HCT116 (cell line): ENCODE measurements around the gene ARFGAP3. TPM values are rescaled to one million over a fixed set of nuclear protein-coding genes. Genes with fewer than 3 reads are reported as not detected.

Experiments
- ATAC-seq: fragments of 200-7000 bp; cut with Tn5 transposase; 2 replicates; pipeline ENCODE4 v1.9.1; 2020; ENCODE audit warnings: mild to moderate bottlenecking, moderate library complexity
- BruUV-seq: library from RNA; stranded (reverse); fragments of 400-500 nt; replicated peaks from 2 replicates; lab custom pipeline; 2021; lab: Mats Ljungman, UMichigan
- CTCF ChIA-PET: fragments of 300-600 bp; sonication (Branson Sonifier 250); formaldehyde crosslinking; loops from one replicate; lab custom pipeline; 2021; ENCODE audit warnings: antibody characterized with exemption; lab: Charles Lee
- POLR2A ChIA-PET: fragments of 300-600, 350-600 bp; sonication (Branson Sonifier 250); formaldehyde crosslinking; loops from one replicate; lab custom pipeline; 2021; ENCODE audit warnings: antibody characterized with exemption; lab: Charles Lee
- RAD21 ChIA-PET, 2 experiments: fragments of 300-600 bp; sonication (Branson Sonifier 250); formaldehyde crosslinking; loops; one replicate each; lab custom pipeline; 2023; ENCODE audit warnings: low total read pairs in 2 of 2; ENCODE audit not compliant: uncharacterized antibody in 2 of 2, unreplicated experiment in 2 of 2, low non-redundant PET in 1 of 2; lab: Charles Lee
- DNase-seq: peaks from one replicate; pipeline ENCODE4 v3.0.0-alpha.2; 2010; ENCODE audit warnings: low read depth, low spot score
- H2AFZ ChIP-seq: fragments of 200-600 bp; shearing (Covaris generic), sonication (generic); 2 replicates; pipeline ENCODE4 v1.6.1; 2017; ENCODE audit warnings: low read depth, mixed run types, mixed read lengths, antibody characterized with exemption, low read length; ENCODE audit not compliant: poor library complexity, severe bottlenecking
- H3K27ac ChIP-seq: 2 replicates; pipeline ENCODE4 v1.5.1; 2012; ENCODE audit warnings: low read depth, low read length
- H3K27me3 ChIP-seq: fragments of 200-600 bp; sonication (generic); 2 replicates; pipeline ENCODE4 v1.6.1; 2016; ENCODE audit warnings: mixed run types, low read length, mixed read lengths; ENCODE audit not compliant: insufficient read depth
- H3K36me3 ChIP-seq, 2 experiments: fragments of 200-500 bp in 1 of 2; fragments of 200-600 bp in 1 of 2; sonication (Bioruptor generic) in 1 of 2; sonication (generic) in 1 of 2; 2 replicates each; pipeline versions ENCODE4 v1.5.1 to v1.6.1; 2014 to 2016; ENCODE audit warnings: low read length in 2 of 2, inconsistent platforms in 1 of 2, mixed read lengths in 1 of 2, mixed run types in 1 of 2; ENCODE audit not compliant: insufficient read depth in 2 of 2, control insufficient read depth in 1 of 2
- H3K4me1 ChIP-seq, 2 experiments: fragments of 200-600 bp in 1 of 2; sonication (generic) in 1 of 2; 2 replicates each; pipeline versions ENCODE4 v1.5.1 to v1.6.1; 2012 to 2017; ENCODE audit warnings: low read length in 2 of 2, inconsistent platforms in 1 of 2, mild to moderate bottlenecking in 1 of 2, mixed read lengths in 1 of 2, mixed run types in 1 of 2, moderate library complexity in 1 of 2; ENCODE audit not compliant: insufficient read depth in 2 of 2, control insufficient read depth in 1 of 2
- H3K4me2 ChIP-seq: fragments of 200-600 bp; sonication (generic); 2 replicates; pipeline ENCODE4 v1.6.1; 2017; ENCODE audit warnings: mixed run types, low read length, mixed read lengths
- H3K4me3 ChIP-seq, 2 experiments: fragments of 200-600 bp in 1 of 2; sonication (generic) in 1 of 2; replicated peaks in 1 of 2; 2 replicates each; pipeline ENCODE4 v1.5.1; 2011 to 2016; ENCODE audit warnings: low read length in 2 of 2, control low read depth in 1 of 2, low read depth in 1 of 2, mild to moderate bottlenecking in 1 of 2, mixed read lengths in 1 of 2, mixed run types in 1 of 2
- H3K79me2 ChIP-seq: fragments of 200-600 bp; sonication (generic); 2 replicates; pipeline ENCODE4 v1.6.1; 2017; ENCODE audit warnings: mild to moderate bottlenecking, mixed run types, low read length, moderate library complexity, mixed read lengths; ENCODE audit not compliant: insufficient read depth
- H3K9ac ChIP-seq: fragments of 200-600 bp; sonication (generic); 2 replicates; pipeline ENCODE4 v1.6.1; 2016; ENCODE audit warnings: low read length, mixed read lengths
- H3K9me2 ChIP-seq: fragments of 200-600 bp; sonication (generic), shearing (Covaris generic); 2 replicates; pipeline ENCODE4 v1.6.1; 2017; ENCODE audit warnings: mixed run types, mild to moderate bottlenecking, moderate library complexity; ENCODE audit not compliant: insufficient read depth
- H3K9me3 ChIP-seq, 2 experiments: fragments of 200-500 bp in 1 of 2; fragments of 200-600 bp in 1 of 2; sonication (Bioruptor generic) in 1 of 2; sonication (generic) in 1 of 2; 2 replicates each; pipeline ENCODE4 v1.6.1; 2014 to 2017; ENCODE audit warnings: low read length in 2 of 2, mixed read lengths in 2 of 2, inconsistent platforms in 1 of 2, low read depth in 1 of 2, mild to moderate bottlenecking in 1 of 2, mixed run types in 1 of 2, moderate library complexity in 1 of 2; ENCODE audit not compliant: control insufficient read depth in 1 of 2, insufficient read depth in 1 of 2
- H4K20me1 ChIP-seq: fragments of 200-600 bp; sonication (generic), shearing (Covaris generic); 2 replicates; pipeline ENCODE4 v1.6.1; 2017; ENCODE audit warnings: mixed run types, mild to moderate bottlenecking, moderate library complexity; ENCODE audit not compliant: insufficient read depth
- EGR1 ChIP-seq: IDR thresholded peaks from 2 replicates; pipeline ENCODE4 v1.6.1; 2012; ENCODE audit warnings: low read depth
- EZH2phosphoT487 ChIP-seq: fragments of 200-600 bp; IDR thresholded peaks from 2 replicates; pipeline ENCODE4 v1.6.1; 2018; ENCODE audit warnings: antibody characterized with exemption, borderline replicate concordance
- JUND ChIP-seq: IDR thresholded peaks from 2 replicates; pipeline ENCODE4 v1.6.1; 2012
- POLR2A ChIP-seq: IDR thresholded peaks from 2 replicates; pipeline ENCODE4 v1.7.0; 2011; ENCODE audit warnings: borderline replicate concordance; ENCODE audit not compliant: insufficient read depth, insufficient read length; ENCODE audit errors: extremely low read depth
- RAD21 ChIP-seq: IDR thresholded peaks from 2 replicates; pipeline ENCODE4 v1.6.1; 2012; ENCODE audit warnings: low read depth, mild to moderate bottlenecking
- SIN3A ChIP-seq: IDR thresholded peaks from 2 replicates; pipeline ENCODE4 v1.6.1; 2012; ENCODE audit warnings: low read depth
- SRF ChIP-seq: IDR thresholded peaks from 2 replicates; pipeline ENCODE4 v1.6.1; 2012; ENCODE audit warnings: low read depth
- TCF7L2 ChIP-seq: IDR thresholded peaks from 2 replicates; pipeline ENCODE4 v1.7.0; 2011; ENCODE audit warnings: borderline replicate concordance, inconsistent platforms; ENCODE audit not compliant: insufficient read depth, insufficient read length; ENCODE audit errors: extremely low read depth
- YY1 ChIP-seq: IDR thresholded peaks from 2 replicates; pipeline ENCODE4 v1.6.1; 2011; ENCODE audit warnings: low read length, low read depth, moderate library complexity, mild to moderate bottlenecking; ENCODE audit not compliant: insufficient replicate concordance; ENCODE audit errors: extremely low read depth
- ZFX ChIP-seq: fragments of 450-650 bp; IDR thresholded peaks from 2 replicates; pipeline ENCODE4 v1.6.1; 2017
- intact Hi-C: fragments of 100-400 bp; cut with micrococcal nuclease; formaldehyde crosslinking; loops from 2 replicates; pipeline ENCODE4 v1.10.0; 2022
- total RNA-seq: library from RNA; stranded (reverse); gene quantifications from one replicate; pipeline ENCODE4 v1.2.1, GENCODE V29; 2021; ENCODE audit not compliant: unreplicated experiment
- TF ChIP-seq, protein P1 (sequence below), 3 experiments: fragments of 200-600 bp in 1 of 3; sonication (generic) in 1 of 3; IDR thresholded peaks in 2 of 3; conservative IDR thresholded peaks in 1 of 3; 2 replicates each; pipeline ENCODE4 v1.5.1; 2012 to 2017; ENCODE audit warnings: low read depth in 2 of 3, low read length in 2 of 3, antibody characterized with exemption in 1 of 3, borderline replicate concordance in 1 of 3, control low read depth in 1 of 3, mild to moderate bottlenecking in 1 of 3, mixed read lengths in 1 of 3, mixed run types in 1 of 3, moderate library complexity in 1 of 3; ENCODE audit not compliant: insufficient read depth in 1 of 3
- TF ChIP-seq, protein P2 (sequence below): IDR thresholded peaks from 2 replicates; pipeline ENCODE4 v1.6.1; 2012
- TF ChIP-seq, protein P3 (sequence below): IDR thresholded peaks from 2 replicates; pipeline ENCODE4 v1.6.1; 2011; ENCODE audit warnings: mild to moderate bottlenecking, low read length, moderate library complexity; ENCODE audit not compliant: insufficient replicate concordance; ENCODE audit errors: extremely low read depth

ARFGAP3 gene
- total RNA-seq, 1 experiment from 2014 or later, result 15.4 TPM

DNA sequence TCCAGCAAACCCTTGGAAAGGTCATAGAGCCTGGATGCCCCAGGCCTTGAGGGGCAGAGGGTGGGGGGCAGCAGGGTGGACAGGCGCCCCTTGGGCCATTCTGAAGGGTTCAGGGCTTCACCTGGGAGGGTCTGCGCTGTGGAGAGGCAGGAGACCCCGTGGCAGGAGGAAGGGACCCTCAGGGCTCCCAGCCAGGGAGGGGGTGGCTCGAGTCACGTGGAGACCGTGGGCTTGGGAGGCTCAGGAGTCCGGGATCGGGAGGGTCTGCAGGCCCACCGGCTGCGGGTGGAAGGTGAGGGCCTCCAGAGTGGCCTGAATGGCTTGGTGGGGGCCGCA, 87.9 kb downstream of the ARFGAP3 start (continued):
- TF ChIP-seq TCF7L2 (no peak), EZH2phosphoT487 (no peak), JUND (no peak), RAD21 (no peak)
- TF ChIP-seq, protein P1, sequence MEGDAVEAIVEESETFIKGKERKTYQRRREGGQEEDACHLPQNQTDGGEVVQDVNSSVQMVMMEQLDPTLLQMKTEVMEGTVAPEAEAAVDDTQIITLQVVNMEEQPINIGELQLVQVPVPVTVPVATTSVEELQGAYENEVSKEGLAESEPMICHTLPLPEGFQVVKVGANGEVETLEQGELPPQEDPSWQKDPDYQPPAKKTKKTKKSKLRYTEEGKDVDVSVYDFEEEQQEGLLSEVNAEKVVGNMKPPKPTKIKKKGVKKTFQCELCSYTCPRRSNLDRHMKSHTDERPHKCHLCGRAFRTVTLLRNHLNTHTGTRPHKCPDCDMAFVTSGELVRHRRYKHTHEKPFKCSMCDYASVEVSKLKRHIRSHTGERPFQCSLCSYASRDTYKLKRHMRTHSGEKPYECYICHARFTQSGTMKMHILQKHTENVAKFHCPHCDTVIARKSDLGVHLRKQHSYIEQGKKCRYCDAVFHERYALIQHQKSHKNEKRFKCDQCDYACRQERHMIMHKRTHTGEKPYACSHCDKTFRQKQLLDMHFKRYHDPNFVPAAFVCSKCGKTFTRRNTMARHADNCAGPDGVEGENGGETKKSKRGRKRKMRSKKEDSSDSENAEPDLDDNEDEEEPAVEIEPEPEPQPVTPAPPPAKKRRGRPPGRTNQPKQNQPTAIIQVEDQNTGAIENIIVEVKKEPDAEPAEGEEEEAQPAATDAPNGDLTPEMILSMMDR (IDR thresholded peaks at IDR 0.05 in 2 of 3, conservative IDR thresholded peaks at IDR 0.05 in 1 of 3; ENCODE audit: borderline replicate concordance in 1 of 3, insufficient read depth in 1 of 3, low read depth in 2 of 3, low read length in 2 of 3), result no peak

DNA sequence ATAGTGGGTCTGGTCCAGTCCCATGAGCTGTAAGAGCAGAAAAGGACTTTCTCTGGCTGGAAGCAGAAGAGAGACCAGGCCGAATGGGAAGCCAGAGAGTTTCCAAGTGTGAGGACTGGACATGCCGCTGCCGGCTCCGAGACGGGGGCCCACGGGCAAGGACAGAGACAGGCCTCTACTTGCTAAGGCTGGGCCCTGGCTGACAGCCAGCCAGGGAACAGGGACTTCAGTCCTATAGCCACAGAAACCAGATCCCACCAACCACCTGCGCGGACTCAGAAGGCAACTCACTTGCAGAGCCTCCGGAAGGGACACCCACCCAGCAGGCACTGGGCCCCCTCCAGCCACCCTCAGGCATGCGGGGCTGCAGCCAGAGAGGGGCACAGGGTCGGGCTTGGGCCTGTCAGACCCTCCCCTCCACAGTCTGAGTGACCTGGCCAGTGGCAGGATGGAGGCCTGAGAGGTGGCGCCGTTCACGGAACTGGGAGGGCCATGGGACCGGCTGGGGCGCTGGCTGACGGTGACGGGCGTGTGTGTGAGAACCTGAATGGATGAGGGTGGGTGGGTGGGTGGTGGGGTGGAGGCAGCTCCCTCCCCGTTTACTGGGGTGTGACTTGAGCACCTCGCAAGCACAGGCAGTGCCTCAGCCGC, 88.6 kb downstream of the ARFGAP3 start:
- ATAC-seq (no peak), DNase-seq (no peak)
- Histone ChIP-seq H3K27ac (no peak overlapping the region), H3K9me3 (no peaks in the 10 kb centered on the region), H3K4me3 (no peak overlapping the region), H3K4me2 (no peak overlapping the region), H3K9me2 (no peaks in the 10 kb centered on the region), H4K20me1 (no peaks in the 10 kb centered on the region), H3K27me3 (no peaks in the 10 kb centered on the region), H3K4me1 (peaks cover 13 to 18% of the 10 kb centered on the region in 2 experiments), H3K79me2 (no peaks in the 10 kb centered on the region), H3K36me3 (no peaks in the 10 kb centered on the region), H3K9ac (no peak overlapping the region), H2AFZ (no peak overlapping the region)
- TF ChIP-seq SRF (no peak), POLR2A (no peak), SIN3A (no peak), EGR1 (no peak), ZFX (no peak), YY1 (no peak)
- TF ChIP-seq, protein P2, sequence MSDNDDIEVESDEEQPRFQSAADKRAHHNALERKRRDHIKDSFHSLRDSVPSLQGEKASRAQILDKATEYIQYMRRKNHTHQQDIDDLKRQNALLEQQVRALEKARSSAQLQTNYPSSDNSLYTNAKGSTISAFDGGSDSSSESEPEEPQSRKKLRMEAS, result no peak
- TF ChIP-seq, protein P3, sequence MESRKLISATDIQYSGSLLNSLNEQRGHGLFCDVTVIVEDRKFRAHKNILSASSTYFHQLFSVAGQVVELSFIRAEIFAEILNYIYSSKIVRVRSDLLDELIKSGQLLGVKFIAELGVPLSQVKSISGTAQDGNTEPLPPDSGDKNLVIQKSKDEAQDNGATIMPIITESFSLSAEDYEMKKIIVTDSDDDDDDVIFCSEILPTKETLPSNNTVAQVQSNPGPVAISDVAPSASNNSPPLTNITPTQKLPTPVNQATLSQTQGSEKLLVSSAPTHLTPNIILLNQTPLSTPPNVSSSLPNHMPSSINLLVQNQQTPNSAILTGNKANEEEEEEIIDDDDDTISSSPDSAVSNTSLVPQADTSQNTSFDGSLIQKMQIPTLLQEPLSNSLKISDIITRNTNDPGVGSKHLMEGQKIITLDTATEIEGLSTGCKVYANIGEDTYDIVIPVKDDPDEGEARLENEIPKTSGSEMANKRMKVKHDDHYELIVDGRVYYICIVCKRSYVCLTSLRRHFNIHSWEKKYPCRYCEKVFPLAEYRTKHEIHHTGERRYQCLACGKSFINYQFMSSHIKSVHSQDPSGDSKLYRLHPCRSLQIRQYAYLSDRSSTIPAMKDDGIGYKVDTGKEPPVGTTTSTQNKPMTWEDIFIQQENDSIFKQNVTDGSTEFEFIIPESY, result no peak
- TF ChIP-seq, protein P1 (IDR thresholded peaks at IDR 0.05 in 2 of 3, conservative IDR thresholded peaks at IDR 0.05 in 1 of 3; ENCODE audit: borderline replicate concordance in 1 of 3, insufficient read depth in 1 of 3, low read depth in 2 of 3, low read length in 2 of 3), result no peak
- no TSS peak for BruUV-seq
- RAD21 ChIA-PET, result no interaction called here
- intact Hi-C loops, result no loop called here
- CTCF ChIA-PET, result no interaction called here
- POLR2A ChIA-PET, result no interaction called here
